ENCODE data around the gene HSP90AA1. TPM values are rescaled to one million over a fixed set of nuclear protein-coding genes. Genes with fewer than 3 reads are reported as not detected.
A peak's percentile ranks its signal among the peaks of the same experiment; 100 is the strongest.
"Not testable (repeated sequence)": the region's sequence is repeated elsewhere in the genome, so short reads cannot be mapped to it uniquely, and the experiment has no call there.

Gene HSP90AA1
- total and polyA plus RNA-seq, 2 experiments from 2014 or later = 371 to 655 TPM

DNA sequence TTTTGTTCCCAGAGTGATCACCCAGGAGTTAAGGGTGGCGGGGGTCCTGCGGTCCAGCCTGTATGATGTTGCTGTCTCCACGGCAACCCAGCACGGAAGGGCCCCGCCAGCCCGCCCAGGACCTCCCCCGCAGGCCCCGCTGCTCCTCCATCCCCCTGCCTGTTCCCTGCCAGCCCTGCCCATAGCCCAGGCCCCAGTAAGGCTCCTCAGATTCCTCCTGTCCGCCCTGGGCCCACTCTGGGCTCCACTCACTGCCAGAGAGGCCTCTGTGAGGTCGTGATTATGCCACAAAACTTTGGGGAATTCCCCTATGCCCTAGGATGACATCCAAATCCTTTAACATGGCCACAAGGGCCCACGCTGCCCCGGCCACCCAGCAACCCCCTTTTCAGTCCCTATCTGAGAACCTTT lies 20.8 kb downstream of the HSP90AA1 start:
- no peaks in the 10 kb centered on the region for H3K9me3 ChIP-seq (ENCODE audit: low read depth)
- H3K36me3 ChIP-seq (ENCODE audit: low read depth) = no peaks in the 10 kb centered on the region
- no peak for DNase-seq
- H3K27me3 ChIP-seq (replicated peaks; ENCODE audit: insufficient read depth) = no peaks in the 10 kb centered on the region
- H3K79me2 ChIP-seq (ENCODE audit: insufficient read depth) = no peaks in the 10 kb centered on the region
- TF ChIP-seq EZH2 (IDR thresholded peaks at IDR 0.05; ENCODE audit: insufficient read depth, poor library complexity, severe bottlenecking) (no peak), EZH2phosphoT487 (IDR thresholded peaks at IDR 0.05; ENCODE audit: insufficient read depth, low read depth) (no peak)
- no peak overlapping the region for H2AFZ ChIP-seq
- no peaks in the 10 kb centered on the region for H4K20me1 ChIP-seq (ENCODE audit: insufficient read depth)
- H3K4me2 ChIP-seq (ENCODE audit: unreplicated experiment) = no peak overlapping the region
- peaks cover under 1% of the 10 kb centered on the region; the same call in 1 of the 2 replicates for H3K4me1 ChIP-seq (ENCODE audit: insufficient read depth)
- no peaks in the 10 kb centered on the region for H3K9me2 ChIP-seq (ENCODE audit: insufficient read depth)
- H3K4me3 ChIP-seq = no peak overlapping the region
- in situ Hi-C loops (cut with MboI) = no loop called here
- 0 out of 2 replicates have a peak, but pooled peaks cover under 1% of the 10 kb centered on the region for H3F3A ChIP-seq (ENCODE audit: insufficient read depth)
- 76 to 86% methylated on average over 5 to 12 of the region's 12 CpGs for WGBS, 2 experiments (ENCODE audit: low coverage in 1 of 2, low lambda C conversion rate in 2 of 2, missing lambda C conversion rate in 2 of 2)
- H3K27ac ChIP-seq = no peak overlapping the region
- no peak overlapping the region for H3K9ac ChIP-seq

DNA sequence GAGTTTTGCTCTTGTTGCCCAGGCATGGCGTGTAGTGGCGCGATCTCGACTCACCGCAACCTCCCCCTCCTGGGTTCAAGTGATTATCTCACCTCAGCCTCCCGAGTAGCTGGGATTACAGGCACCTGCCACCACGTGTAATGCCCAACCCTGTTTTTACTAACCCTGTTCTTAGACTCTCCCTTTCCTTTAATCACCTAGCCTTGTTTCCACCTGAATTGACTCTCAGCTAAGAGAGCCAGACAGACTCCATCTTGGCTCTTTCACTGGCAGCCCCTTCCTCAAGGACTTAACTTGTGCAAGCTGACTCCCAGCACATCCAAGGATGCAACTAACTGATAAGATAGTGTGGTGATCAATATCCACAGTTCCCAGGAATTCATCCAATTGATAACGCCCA lies 22.3 kb downstream of the HSP90AA1 start:
- H4K20me1 ChIP-seq (ENCODE audit: insufficient read depth); H3K4me1 ChIP-seq (ENCODE audit: insufficient read depth); H3K4me3 ChIP-seq; H3K79me2 ChIP-seq (ENCODE audit: insufficient read depth); H3K9me2 ChIP-seq (ENCODE audit: insufficient read depth); H2AFZ ChIP-seq; H3K27me3 ChIP-seq (replicated peaks; ENCODE audit: insufficient read depth); H3K36me3 ChIP-seq (ENCODE audit: low read depth); H3K9me3 ChIP-seq (ENCODE audit: low read depth); DNase-seq; H3K4me2 ChIP-seq (ENCODE audit: unreplicated experiment); H3K27ac ChIP-seq; H3K9ac ChIP-seq; in situ Hi-C loops (cut with MboI); H3F3A ChIP-seq (ENCODE audit: insufficient read depth): not testable (repeated sequence)
- WGBS, 2 experiments (ENCODE audit: low coverage in 1 of 2, low lambda C conversion rate in 2 of 2, missing lambda C conversion rate in 2 of 2) = 88 to 95% methylated on average over 3 to 8 of the region's 8 CpGs

DNA sequence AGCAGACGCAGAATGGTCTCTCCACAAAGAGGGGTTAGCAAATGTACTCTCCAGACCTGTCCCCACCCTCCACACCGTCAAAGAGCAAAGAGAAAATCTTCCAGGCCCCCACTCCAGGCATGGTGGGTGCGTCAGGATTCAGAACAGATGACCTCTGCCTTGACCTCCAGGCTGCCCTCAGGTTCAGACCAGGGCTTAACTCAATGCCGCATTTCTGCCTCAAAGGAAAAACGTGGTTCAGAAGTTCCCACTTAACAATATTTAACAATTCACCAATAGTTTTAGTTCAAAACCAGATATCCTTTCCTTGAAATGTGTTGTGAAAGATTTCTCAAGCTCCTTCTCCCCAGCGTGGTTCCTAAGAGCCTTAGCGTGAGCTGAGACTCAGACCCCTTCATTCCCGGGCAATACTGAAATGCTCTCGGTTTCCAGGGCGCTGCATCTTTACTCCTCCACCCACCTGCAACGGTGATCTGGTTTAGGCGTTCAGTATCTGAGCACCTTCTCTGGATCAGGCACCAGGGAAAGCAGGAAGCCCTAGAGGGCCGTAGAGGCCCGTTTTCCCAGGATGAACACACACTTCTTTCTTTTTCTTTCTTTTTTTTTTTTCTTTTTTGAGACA lies 22.9 kb downstream of the HSP90AA1 start:
- Histone ChIP-seq H3K9ac (no peak overlapping the region), H4K20me1 (ENCODE audit: insufficient read depth) (no peaks in the 10 kb centered on the region), H3K9me2 (ENCODE audit: insufficient read depth) (no peaks in the 10 kb centered on the region), H3K4me1 (ENCODE audit: insufficient read depth) (no peaks in the 10 kb centered on the region), H3K79me2 (ENCODE audit: insufficient read depth) (no peaks in the 10 kb centered on the region), H3K9me3 (ENCODE audit: low read depth) (no peaks in the 10 kb centered on the region), H3K4me2 (ENCODE audit: unreplicated experiment) (no peak overlapping the region), H3K4me3 (no peak overlapping the region), H3K27ac (no peak overlapping the region), H3F3A (ENCODE audit: insufficient read depth) (no peaks in the 10 kb centered on the region), H3K27me3 (replicated peaks; ENCODE audit: insufficient read depth) (no peaks in the 10 kb centered on the region), H2AFZ (peak overlapping the region; percentile 29; the same call in 1 of the 2 replicates), H3K36me3 (ENCODE audit: low read depth) (no peaks in the 10 kb centered on the region)
- DNase-seq = no peak
- in situ Hi-C loops (cut with MboI) = no loop called here
- 51 to 54% methylated on average over 14 of the region's 14 CpGs for WGBS, 2 experiments (ENCODE audit: low coverage in 1 of 2, low lambda C conversion rate in 2 of 2, missing lambda C conversion rate in 2 of 2)
- TF ChIP-seq EZH2phosphoT487 (IDR thresholded peaks at IDR 0.05; ENCODE audit: insufficient read depth, low read depth) (no peak), EZH2 (IDR thresholded peaks at IDR 0.05; ENCODE audit: insufficient read depth, poor library complexity, severe bottlenecking) (no peak)

DNA sequence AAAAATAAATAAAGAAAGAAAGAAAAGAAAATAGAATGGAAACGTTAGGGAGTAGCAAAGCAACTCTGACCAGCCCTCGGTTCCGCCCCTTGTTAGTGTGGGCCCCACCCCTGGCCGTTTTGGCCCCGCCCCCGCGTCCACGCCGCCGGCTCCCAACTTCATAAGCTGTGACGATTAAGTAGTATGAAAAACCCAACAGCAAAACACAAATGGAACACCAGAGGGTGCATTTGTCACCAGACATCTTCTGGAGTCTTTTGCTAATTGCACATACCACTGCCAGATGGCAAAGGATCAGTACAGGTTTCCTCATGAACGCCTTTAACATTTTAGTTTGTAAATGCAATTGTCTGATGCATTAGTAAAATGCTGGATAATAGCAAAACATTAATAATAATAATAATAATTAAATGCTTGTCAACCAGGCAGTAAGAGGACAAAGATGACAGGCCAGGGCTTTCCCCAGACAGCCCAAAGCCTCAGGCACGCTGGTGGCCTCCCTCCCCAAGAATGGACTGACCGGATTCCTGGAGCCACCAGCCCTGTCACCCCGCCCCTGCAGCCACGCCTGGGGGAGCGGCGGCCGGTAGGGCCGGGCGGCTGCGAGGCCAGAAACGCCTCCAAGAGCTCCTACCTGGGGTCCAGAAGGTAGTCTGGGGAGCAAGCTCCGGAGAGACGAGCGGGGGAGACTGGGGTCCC lies 23.6 kb downstream of the HSP90AA1 start:
- in situ Hi-C loops (cut with MboI) = no loop called here
- Histone ChIP-seq H3F3A (ENCODE audit: insufficient read depth) (no peaks in the 10 kb centered on the region), H3K4me3 (no peak overlapping the region), H3K9ac (no peak overlapping the region), H3K4me2 (ENCODE audit: unreplicated experiment) (no peak overlapping the region), H2AFZ (peak overlapping the region; percentile 29; the same call in 1 of the 2 replicates), H3K4me1 (ENCODE audit: insufficient read depth) (no peaks in the 10 kb centered on the region), H3K9me2 (ENCODE audit: insufficient read depth) (no peaks in the 10 kb centered on the region), H3K27ac (no peak overlapping the region), H3K27me3 (replicated peaks; ENCODE audit: insufficient read depth) (no peaks in the 10 kb centered on the region), H3K9me3 (ENCODE audit: low read depth) (no peaks in the 10 kb centered on the region), H4K20me1 (ENCODE audit: insufficient read depth) (no peaks in the 10 kb centered on the region), H3K79me2 (ENCODE audit: insufficient read depth) (no peaks in the 10 kb centered on the region), H3K36me3 (ENCODE audit: low read depth) (no peaks in the 10 kb centered on the region)
- DNase-seq = peak; percentile 93
- WGBS, 2 experiments (ENCODE audit: low coverage in 1 of 2, low lambda C conversion rate in 2 of 2, missing lambda C conversion rate in 2 of 2) = 14 to 15% methylated on average over 26 of the region's 26 CpGs
- no peak for TF ChIP-seq EZH2 (IDR thresholded peaks at IDR 0.05; ENCODE audit: insufficient read depth, poor library complexity, severe bottlenecking)
- TF ChIP-seq EZH2phosphoT487 (IDR thresholded peaks at IDR 0.05; ENCODE audit: insufficient read depth, low read depth) = no peak

All from GM23248 (cell line).